HepG2 (cell line): ENCODE measurements around the gene CNOT8. TPM values are rescaled to one million over a fixed set of nuclear protein-coding genes. Genes with fewer than 3 reads are reported as not detected.

Experiments
- ATRX ChIP-seq: sonication (generic); formaldehyde crosslinking; IDR thresholded peaks from 2 replicates; pipeline ENCODE4 v1.4.0; 2020; ENCODE audit warnings: missing genetic modification reagents, borderline replicate concordance
- CREB1 ChIP-seq, 2 experiments: fragments of 450-650 bp in 1 of 2; IDR thresholded peaks; 2 replicates each; pipeline ENCODE4 v1.6.1; 2016 to 2017; ENCODE audit warnings: control low read depth in 1 of 2, mild to moderate bottlenecking in 1 of 2, missing compliant biosample characterization in 1 of 2, missing genetic modification characterization in 1 of 2
- HDAC1 ChIP-seq: sonication (generic); formaldehyde crosslinking; IDR thresholded peaks from 2 replicates; pipeline ENCODE4 v1.5.1; 2020; ENCODE audit warnings: mild to moderate bottlenecking, missing genetic modification reagents
- HHEX ChIP-seq: IDR thresholded peaks from 2 replicates; pipeline ENCODE4 v1.6.1; 2016; ENCODE audit warnings: control low read depth
- HIVEP1 ChIP-seq: sonication (generic); formaldehyde crosslinking; IDR thresholded peaks from 2 replicates; pipeline ENCODE4 v1.4.0; 2020; ENCODE audit warnings: mild to moderate bottlenecking, missing genetic modification reagents
- IKZF4 ChIP-seq: sonication (generic); formaldehyde crosslinking; IDR thresholded peaks from 2 replicates; pipeline ENCODE4 v1.5.1; 2020; ENCODE audit warnings: borderline replicate concordance, mild to moderate bottlenecking, low read depth, missing genetic modification reagents; ENCODE audit errors: not compliant biosample characterization
- IRF1 ChIP-seq: sonication (generic); formaldehyde crosslinking; IDR thresholded peaks from 2 replicates; pipeline ENCODE4 v1.4.0; 2020; ENCODE audit warnings: low read depth, mild to moderate bottlenecking, missing genetic modification reagents
- KIAA2018 ChIP-seq: sonication (generic); formaldehyde crosslinking; IDR thresholded peaks from 2 replicates; pipeline ENCODE4 v1.5.0; 2020; ENCODE audit warnings: mild to moderate bottlenecking, missing genetic modification reagents, borderline replicate concordance
- NCOA5 ChIP-seq: sonication (generic); formaldehyde crosslinking; IDR thresholded peaks from 2 replicates; pipeline ENCODE4 v1.4.0; 2020; ENCODE audit warnings: missing genetic modification reagents
- NFATC3 ChIP-seq: sonication (generic); formaldehyde crosslinking; IDR thresholded peaks from 2 replicates; pipeline ENCODE4 v1.5.1; 2020; ENCODE audit warnings: mild to moderate bottlenecking, missing genetic modification reagents
- TOPORS ChIP-seq: sonication (generic); formaldehyde crosslinking; IDR thresholded peaks from 2 replicates; pipeline ENCODE4 v1.8.0; 2023; ENCODE audit warnings: mild to moderate bottlenecking, missing genetic modification reagents
- ZBTB1 ChIP-seq: sonication (generic); formaldehyde crosslinking; IDR thresholded peaks from 2 replicates; pipeline ENCODE4 v1.4.0; 2020; ENCODE audit warnings: missing genetic modification reagents, borderline replicate concordance
- ZFP37 ChIP-seq: sonication (generic); formaldehyde crosslinking; IDR thresholded peaks from 2 replicates; pipeline ENCODE4 v1.4.0; 2020; ENCODE audit warnings: missing genetic modification reagents, borderline replicate concordance
- ZNF10 ChIP-seq: sonication (generic); formaldehyde crosslinking; IDR thresholded peaks from 2 replicates; pipeline ENCODE4 v1.4.0; 2020; ENCODE audit warnings: mild to moderate bottlenecking, low read depth, missing genetic modification reagents, borderline replicate concordance
- ZNF205 ChIP-seq: IDR thresholded peaks from 2 replicates; pipeline ENCODE4 v1.6.1; 2018; ENCODE audit warnings: missing biosample characterization, missing genetic modification reagents
- ZNF275 ChIP-seq: sonication (generic); formaldehyde crosslinking; IDR thresholded peaks from 2 replicates; pipeline ENCODE4 v1.8.0; 2022; ENCODE audit warnings: missing genetic modification reagents, mild to moderate bottlenecking, inconsistent platforms, borderline replicate concordance
- ZNF331 ChIP-seq: sonication (generic); formaldehyde crosslinking; IDR thresholded peaks from 2 replicates; pipeline ENCODE4 v1.4.0; 2020; ENCODE audit warnings: missing genetic modification reagents
- ZNF564 ChIP-seq: sonication (generic); formaldehyde crosslinking; IDR thresholded peaks from 2 replicates; pipeline ENCODE4 v1.8.1; 2023; ENCODE audit warnings: mild to moderate bottlenecking, missing genetic modification reagents
- ZSCAN29 ChIP-seq: sonication (generic); formaldehyde crosslinking; conservative IDR thresholded peaks from 2 replicates; pipeline ENCODE4 v1.4.0; 2020; ENCODE audit warnings: mild to moderate bottlenecking, missing genetic modification reagents
- polyA plus RNA-seq, 8 experiments: library from polyadenylated mRNA; depleted of rRNA in 3 of 8; stranded (reverse) in 7 of 8; unstranded in 1 of 8; fragments of >200 nt; fragmentation: Illumina TruSeq in 4 of 8; extraction: Trizol in 4 of 8; gene quantifications; 2 replicates each; pipeline versions ENCODE4 v1.2.1 to v1.2.3, GENCODE V29; 2011 to 2016; ENCODE audit warnings: low read depth in 4 of 8, missing spikeins in 1 of 8, mixed read lengths in 1 of 8; ENCODE audit not compliant: insufficient read depth in 1 of 8
- total RNA-seq, 5 experiments: library from RNA; depleted of rRNA; stranded (reverse); fragments of >200 nt; fragmentation: Illumina TruSeq; extraction: Trizol; gene quantifications; 2 replicates each; pipeline ENCODE4 v1.2.3, GENCODE V29; 2016; ENCODE audit warnings: low read depth in 1 of 5
- TF ChIP-seq, protein P1 (sequence below): sonication (generic); formaldehyde crosslinking; IDR thresholded peaks from 2 replicates; pipeline ENCODE4 v1.8.1; 2023; ENCODE audit warnings: missing genetic modification reagents, inconsistent platforms, borderline replicate concordance

Gene CNOT8
- total and polyA plus RNA-seq, 2 of the 13 experiments (the other 11 are each of a cell fraction or from before 2014, with no cell fraction given) = 37.1 to 74.9 TPM

DNA sequence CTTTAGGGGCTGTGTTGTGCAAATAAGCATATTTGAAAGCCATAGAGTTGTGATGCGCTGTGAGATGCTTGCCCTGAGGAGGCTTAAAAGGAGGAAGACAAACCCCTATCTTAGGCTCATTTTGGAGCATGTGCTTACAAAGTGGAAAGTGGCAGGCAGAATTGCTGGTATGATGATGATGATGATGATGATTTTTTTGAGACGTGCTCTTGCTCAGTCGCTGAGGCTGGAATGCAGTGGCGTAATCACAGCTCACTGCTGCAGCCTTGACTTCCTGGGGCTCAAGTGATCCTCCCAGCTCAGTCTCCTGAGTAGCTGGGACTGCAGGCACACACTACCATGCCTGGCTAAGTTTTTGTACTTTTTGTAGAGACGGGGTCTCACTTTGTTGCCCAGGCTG lies 1.7 kb downstream of the CNOT8 start (continued):
- TF ChIP-seq, protein P1, sequence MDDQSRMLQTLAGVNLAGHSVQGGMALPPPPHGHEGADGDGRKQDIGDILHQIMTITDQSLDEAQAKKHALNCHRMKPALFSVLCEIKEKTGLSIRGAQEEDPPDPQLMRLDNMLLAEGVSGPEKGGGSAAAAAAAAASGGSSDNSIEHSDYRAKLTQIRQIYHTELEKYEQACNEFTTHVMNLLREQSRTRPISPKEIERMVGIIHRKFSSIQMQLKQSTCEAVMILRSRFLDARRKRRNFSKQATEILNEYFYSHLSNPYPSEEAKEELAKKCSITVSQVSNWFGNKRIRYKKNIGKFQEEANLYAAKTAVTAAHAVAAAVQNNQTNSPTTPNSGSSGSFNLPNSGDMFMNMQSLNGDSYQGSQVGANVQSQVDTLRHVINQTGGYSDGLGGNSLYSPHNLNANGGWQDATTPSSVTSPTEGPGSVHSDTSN (CRISPR knock-in tag) = no peak
- TF ChIP-seq HIVEP1 = no peak
- no peak for TF ChIP-seq HHEX (CRISPR knock-in tag)
- no peak for TF ChIP-seq HDAC1 (CRISPR knock-in tag)
- TF ChIP-seq ZNF275 = no peak
- TF ChIP-seq ZNF10 (CRISPR knock-in tag) = no peak
- TF ChIP-seq ZNF331 = 0 out of 2 replicates have a peak, but pooled peaks have one; percentile 21
- no peak for TF ChIP-seq ZSCAN29 (CRISPR knock-in tag)
- no peak for TF ChIP-seq ZFP37 (CRISPR knock-in tag)
- no peak for TF ChIP-seq ZBTB1 (CRISPR knock-in tag)
- peak; percentile 47 for TF ChIP-seq CREB1 (IDR thresholded peaks at IDR 0.05)
- no peak for TF ChIP-seq CREB1 (CRISPR knock-in tag; IDR thresholded peaks at IDR 0.05)
- TF ChIP-seq KIAA2018 (CRISPR knock-in tag) = no peak
- no peak for TF ChIP-seq ATRX (CRISPR knock-in tag)
- no peak for TF ChIP-seq NFATC3 (CRISPR knock-in tag)
- TF ChIP-seq TOPORS (CRISPR knock-in tag) = no peak
- no peak for TF ChIP-seq IKZF4 (CRISPR knock-in tag)
- TF ChIP-seq IRF1 = no peak
- TF ChIP-seq NCOA5 (CRISPR knock-in tag) = no peak
- TF ChIP-seq ZNF205 = no peak
- no peak for TF ChIP-seq ZNF564 (CRISPR knock-in tag)
